ENCODE measurements around the gene TACR1.
"Not testable (repeated sequence)": the region's sequence is repeated elsewhere in the genome, so short reads cannot be mapped to it uniquely, and the experiment has no call there.

The TACR1 gene, protein sequence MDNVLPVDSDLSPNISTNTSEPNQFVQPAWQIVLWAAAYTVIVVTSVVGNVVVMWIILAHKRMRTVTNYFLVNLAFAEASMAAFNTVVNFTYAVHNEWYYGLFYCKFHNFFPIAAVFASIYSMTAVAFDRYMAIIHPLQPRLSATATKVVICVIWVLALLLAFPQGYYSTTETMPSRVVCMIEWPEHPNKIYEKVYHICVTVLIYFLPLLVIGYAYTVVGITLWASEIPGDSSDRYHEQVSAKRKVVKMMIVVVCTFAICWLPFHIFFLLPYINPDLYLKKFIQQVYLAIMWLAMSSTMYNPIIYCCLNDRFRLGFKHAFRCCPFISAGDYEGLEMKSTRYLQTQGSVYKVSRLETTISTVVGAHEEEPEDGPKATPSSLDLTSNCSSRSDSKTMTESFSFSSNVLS

DNA sequence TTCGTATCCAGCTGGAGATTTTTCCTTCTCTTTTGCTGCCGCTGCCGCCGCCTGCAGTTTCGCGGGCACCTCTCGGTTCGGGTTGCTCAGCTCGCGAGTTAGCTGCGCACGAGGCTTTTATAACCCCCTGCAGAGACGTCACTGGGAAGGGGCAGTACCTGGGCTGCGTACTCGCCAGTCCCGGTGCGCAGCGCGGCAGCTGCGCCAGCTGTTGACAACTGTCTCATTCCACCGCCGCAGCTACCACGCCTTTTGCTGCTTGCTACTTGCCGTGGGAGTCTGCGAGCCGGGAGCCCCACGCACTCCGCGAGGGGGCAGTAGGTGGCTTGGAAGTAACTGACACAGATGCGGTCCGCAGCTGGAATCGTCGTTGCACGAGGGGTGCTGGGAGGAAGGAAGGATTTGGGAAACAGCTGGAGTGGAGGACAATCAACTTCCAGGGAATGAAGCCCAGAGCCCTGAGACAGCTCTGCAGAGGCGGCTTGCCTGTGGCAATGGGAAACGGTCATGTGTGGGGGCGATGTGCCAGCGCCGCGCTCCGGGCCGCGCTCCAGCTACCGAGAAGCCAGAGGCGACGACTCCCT, at the start of gene TACR1:
Gene TACR1 (minus strand): TSS at position 93 of the 584 bp plus-strand sequence. CDS start 586 bp downstream, outside the sequence.
- DNase-seq: peak; percentile 64

DNA sequence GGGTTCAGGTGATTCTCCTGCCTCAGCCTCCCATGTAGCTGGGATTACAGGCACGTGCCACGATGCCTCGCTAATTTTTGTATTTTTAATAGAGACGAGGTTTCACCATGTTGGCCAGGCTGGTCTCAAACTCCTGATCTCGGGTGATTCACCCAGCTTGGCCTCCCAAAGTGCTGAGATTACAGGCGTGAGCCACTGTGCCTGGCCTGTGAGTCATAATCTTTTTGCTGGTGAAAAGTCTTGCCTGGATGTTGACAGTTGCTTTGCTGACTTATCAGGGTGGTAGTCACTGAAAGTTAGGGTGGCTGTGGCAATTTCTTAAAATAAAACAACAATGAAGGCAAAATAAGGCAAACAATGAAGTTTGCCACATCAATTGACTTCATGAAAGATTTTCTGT, 49.3 kb upstream of the TACR1 start:
- not testable (repeated sequence) for DNase-seq

DNA sequence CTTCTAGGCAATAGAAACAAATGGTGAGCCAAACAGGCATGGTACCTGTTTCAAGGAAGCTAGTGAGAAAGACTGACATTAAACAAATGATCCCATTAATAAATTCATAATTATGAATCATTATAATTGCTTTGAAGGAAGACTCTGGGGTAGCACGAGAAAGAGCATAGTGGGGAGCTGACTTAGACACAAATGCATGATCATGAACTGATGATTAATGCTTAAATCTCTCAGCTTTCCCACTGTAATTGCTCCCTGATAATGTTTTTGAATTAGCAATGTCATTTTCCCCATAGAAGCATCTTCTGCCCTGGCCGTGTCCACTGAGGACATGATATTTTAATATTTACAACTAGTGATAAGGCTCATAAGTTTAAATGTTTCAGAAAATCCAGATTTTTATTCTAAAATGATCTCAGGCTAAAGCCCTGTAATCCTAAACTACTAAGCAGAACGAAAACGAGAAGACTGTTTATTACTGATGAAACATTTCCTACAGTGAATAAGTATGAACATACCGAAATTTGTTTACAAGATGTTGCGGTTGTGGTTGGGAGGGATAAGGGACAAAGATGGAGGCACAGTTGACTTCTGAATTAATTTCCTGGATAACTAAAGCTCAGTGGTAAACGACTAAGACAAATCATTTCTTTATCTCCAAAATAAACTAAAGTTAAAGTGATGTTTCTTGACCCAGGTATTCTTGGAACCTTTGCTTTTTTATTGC, 47.3 kb upstream of the TACR1 start:
- DNase-seq: no peak

DNA sequence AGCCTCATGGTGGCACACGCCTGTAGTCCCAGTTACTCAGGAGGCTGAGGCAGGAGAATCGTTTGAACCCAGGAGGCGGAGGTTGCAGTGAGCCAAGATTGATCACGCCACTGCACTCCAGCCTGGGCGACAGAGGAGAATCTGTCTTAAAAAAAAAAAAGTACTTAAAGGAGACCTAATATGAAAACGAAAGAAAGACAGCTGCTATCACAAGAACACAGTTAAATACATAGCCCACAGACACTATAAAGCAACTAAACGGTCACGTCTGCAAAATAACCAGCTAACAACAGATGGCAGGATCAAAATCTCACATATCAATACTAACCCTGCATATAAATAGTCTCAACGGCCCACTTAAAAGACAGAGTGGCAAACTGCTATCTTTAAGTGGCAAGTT, 43.9 kb upstream of the TACR1 start:
- DNase-seq: no peak

DNA sequence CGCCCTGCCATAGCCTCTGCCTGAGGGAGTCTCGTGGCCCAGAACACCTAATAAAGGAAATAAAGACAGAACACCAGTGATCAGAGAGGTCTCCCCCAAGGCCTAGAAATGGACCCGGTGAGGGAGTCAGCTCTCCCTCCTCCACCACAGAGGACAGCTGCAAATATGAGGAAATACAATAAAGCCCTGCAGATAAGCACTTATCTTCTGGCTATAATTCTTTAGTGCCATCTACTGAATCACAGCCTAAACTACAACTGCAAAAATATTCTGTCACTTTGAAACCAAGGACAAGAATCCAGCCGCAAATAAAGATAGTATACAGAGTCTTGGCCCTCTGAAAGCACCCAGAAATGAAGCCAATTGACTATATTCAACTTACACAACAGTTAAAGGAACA, 42.4 kb upstream of the TACR1 start:
- DNase-seq: no peak

DNA sequence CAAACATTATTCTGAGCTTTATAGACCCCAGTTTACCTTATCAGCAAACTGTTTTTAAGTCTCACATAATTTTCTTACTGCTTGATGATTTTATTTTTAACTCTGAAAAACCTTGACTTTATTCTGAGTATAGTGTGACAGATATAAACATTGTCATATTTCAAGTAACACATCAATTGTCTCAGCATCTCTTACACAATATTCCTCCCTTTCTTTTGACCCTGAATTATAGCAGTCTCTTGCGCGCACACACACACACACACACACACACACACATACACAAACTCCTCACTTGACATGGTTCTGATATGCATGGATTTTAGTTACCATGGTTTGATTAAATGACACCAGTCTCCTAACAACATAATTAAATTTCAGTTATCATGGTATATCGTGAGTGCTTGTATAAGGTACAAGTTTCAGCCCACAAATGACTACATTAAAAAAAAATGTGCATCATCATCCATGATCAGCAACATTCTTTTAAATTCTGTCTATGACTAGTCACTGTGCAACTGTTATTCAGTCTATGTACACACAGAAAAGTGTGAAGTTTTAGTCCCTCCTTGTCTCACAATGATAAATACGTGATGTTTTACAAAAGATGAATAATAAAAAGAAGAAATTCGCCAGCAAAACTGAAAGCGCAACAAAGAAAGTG, 39.5 kb upstream of the TACR1 start:
- DNase-seq: no peak

DNA sequence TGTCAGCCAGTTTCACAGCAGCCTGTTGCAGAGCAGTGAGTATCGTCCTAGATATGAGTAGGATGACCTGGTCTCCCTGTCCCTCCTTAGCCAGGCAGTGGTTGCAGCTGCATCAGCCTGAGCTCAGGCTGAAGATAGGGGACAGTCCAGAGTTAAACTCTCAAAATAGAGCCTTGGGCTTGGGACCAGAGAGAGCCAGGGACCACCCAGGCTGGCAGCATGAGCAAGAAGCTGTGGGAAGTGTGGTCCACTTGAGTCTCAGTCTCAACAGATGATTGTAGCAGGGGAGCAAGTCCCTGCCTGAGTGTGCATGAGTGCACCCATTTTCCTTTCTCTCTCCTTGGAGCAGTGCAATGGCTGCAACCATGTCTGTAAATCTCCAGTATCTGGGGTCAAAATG, 38.0 kb upstream of the TACR1 start:
- DNase-seq: no peak

DNA sequence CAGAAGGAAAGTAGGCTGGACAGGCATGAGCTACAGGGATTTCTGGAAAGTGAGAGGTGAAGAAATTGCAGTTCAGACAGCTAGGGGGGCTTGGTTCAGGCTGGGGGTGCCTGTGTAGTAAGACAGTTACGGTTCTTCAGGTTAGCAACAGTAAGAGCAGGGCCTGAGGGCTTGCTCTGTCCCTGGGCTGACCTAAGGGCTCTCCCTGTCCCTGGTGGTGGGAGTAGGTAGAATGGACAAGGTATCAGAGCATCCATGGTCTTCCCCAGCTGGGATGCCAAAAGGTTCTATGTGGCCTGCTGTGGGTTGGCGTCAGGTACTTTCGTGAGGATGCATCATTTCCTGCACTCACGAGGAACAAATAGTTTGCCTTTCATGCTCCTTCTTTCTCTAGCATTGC, 34.6 kb upstream of the TACR1 start:
- no peak for DNase-seq

DNA sequence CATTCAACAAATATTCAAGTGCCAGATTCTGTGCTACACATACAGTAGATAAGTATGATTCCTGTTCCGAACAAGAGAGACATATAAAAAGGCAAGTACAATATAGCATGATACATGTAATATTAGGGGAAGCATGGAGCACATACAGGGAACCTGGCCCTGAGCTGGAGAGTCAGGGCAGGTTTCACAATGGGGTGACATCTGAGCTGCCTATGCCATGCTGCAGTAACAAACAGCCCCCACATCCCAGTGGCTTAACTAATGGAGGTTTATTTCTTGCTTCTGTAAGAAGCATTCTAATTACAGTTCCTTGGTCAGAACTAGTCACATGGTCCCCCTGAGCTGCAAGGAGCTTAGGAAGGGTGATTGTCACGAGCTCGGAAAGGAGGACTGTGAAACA, 27.3 kb upstream of the TACR1 start:
- no peak for DNase-seq

DNA sequence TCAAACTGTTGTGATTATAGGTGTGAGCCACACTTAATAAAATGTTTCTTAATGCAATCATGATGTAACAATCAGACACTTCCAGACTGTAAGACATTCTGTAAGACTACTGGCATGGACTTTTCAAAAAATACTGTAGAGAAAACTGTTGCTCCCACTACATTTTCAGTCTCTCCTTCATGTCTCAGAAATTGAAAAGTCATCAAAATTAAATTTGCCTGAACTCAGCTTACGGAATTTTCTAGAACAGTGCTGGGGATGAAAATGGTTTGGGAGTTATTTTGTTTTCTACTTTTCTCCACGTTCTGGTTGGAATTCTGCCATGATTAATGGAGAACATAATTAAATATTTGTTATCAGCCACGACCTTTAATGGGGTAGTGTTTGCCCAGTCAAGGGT, 26.8 kb upstream of the TACR1 start:
- no peak for DNase-seq

DNA sequence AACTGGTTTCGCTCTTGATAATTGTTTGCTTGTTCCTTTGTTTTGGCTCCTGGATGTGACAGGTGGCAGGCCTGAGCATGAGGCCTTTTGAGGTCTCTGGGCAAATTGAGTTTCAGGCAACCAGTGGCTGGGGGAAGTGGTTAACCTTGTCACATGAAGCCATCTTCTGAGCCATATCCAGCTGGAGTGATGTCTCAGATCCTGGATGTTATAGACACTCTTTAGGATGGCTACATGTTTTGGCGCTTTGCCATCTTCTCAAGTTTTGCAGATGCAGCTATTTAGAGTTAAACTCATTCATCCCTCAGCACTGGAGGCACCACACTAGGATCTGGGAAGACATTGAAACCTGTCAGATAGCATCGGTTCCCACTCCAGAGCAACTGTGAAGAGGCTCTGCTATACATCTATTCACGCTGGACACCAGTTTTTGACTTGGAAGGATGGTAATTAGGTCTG, 25.3 kb upstream of the TACR1 start:
- DNase-seq: no peak

DNA sequence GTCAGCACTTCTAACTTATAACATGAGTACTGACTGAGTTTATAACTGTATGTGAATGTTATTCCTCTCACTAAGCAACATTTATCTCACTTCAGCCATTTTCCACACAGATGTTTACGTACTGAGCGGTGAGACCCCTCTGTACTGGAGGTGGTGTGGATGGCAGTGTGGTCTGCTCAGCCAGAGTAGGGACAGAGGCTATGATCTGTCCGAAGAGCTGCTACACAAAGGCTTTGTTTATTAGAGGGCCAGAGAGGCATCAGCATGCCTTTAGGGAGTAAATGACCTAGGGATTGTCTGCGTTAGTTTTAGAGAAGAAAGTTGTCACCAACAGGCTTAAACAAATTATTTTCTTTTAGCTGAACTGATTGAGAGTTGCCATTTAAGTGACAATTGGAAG, 23.2 kb upstream of the TACR1 start:
- no peak for DNase-seq

DNA sequence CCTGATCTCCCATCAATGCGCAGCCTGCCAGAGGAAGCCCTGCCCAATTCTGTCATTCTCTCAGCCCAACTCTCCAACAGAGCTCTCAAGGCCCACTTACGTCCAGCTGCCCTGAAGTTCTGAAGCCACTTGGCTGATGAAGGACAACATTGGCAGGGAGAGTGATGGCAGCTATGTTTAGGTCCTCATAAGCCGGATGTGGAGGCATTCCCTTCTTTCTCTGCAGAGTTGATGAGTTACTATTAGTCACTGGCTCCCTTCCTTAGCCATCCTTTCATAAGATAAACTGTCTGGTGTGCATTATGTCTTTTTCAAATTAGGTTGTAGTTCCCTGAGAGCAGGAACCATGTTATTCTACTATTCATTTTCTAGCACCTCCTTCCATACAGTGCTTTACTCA, 22.5 kb upstream of the TACR1 start:
- DNase-seq: no peak

DNA sequence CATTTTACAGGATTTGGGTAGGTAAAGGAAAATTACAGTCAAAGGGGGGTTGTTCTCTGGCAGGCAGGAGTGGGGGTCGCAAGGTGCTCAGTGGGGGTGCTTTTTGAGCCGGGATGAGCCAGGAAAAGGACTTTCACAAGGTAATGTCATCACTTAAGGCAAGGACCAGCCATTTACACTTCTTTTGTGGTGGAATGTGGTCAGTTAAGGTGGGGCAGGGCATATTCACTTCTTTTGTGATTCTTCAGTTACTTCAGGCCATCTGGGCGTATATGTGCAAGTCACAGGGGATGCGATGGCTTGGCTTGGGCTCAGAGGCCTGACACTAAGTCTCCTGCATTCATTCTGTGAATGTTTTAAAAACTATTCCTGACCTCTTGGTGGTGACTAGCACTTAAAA, 19.9 kb upstream of the TACR1 start:
- DNase-seq: not testable (repeated sequence)

DNA sequence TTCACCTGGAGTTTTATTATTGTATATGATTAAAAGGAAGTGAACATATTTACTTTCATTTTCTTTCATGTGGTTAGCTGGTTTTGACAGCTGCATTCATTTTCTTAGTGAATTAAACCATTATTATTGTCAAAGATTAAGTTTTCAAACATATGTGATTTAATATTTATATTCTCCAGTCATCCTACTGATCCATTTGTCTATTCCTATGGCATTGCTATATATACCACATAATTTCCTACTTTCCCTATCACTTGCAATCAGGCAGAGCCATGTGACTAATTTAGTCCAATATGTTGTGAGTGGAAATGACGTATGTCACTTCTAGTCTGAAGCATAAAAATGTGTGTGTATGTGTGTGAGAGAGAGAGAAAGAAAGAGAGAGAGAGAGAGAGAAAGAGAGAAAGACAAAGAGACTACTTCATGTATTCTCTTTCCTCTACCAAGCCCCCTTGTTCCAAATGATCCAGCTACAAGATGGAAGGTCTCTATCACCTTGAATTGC, 12.0 kb upstream of the TACR1 start:
- no peak for DNase-seq

DNA sequence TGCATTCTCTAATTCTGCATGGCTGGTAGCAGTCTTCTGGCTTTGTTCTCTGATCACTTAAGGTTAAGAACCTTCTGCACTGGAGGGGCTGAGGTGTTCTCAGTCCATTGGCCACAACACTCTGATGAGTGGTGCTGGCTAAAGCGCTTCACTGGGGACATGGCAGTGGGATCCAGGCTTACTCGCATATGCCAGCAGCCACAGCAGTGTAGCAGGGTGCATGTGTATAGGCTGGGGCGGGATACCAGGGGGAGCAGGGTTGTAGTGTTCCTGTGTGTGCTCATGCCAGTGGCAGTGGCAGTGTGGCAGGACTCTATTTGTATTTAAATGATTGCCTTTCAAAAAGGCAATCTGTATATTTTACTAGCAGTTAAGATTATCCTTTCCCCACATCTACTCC, 11.1 kb upstream of the TACR1 start:
- no peak for DNase-seq

DNA sequence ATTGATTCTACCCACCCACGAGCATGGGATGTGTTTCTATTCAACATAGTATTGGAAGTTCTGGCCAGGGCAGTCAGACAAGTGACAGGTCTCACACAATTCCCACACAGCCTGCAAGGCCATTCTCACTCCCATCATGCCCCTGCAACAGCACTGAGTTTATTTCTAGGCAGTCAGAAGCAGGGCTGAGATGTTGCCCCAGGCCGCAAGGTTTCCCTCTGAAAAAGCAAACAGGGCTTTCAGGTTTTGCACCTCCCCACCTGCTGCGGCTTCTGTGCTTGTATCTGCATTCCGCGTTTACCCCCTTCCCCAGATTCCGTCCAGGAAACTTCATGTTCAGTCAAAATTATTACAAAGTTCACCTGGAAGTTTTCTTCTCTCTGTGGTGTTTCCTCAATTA, 9.4 kb upstream of the TACR1 start:
- DNase-seq: no peak

DNA sequence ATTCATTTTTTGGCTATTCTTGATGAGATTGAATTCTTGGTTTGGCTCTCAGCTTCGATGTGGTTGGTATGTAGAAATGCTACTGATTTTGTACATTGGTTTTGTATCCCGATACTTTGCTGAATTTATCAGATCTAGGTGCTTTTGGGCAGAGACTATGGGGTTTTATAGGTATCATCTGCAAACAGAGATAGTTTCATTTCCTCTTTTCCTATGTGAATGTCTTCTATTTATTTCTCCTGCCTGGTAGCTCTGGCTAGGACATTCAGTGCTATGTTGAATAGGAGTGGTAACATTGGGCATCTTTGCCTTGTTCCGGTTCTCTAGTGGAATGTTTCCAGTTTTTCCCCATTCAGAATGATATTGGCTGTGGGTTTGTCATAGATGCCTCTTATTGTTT, 5.5 kb upstream of the TACR1 start:
- no peak for DNase-seq

DNA sequence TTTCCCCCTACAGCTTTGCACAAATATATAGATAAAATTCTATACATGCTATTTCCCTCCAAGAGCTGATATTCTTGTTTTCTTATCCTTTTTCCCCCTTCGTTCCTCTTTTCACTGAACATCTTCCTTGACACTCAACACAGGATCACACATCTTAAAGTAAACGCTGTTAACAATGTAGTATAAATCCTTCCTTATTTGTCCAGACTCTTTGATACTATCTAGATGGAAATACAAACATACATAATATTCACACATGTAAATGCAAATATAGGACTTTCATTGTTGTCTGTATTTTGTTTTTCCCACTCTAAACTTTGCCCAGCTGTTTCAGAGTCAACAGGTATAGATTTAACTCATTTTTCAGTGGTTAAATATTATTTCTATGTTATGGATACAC, 3.0 kb upstream of the TACR1 start:
- DNase-seq: no peak

DNA sequence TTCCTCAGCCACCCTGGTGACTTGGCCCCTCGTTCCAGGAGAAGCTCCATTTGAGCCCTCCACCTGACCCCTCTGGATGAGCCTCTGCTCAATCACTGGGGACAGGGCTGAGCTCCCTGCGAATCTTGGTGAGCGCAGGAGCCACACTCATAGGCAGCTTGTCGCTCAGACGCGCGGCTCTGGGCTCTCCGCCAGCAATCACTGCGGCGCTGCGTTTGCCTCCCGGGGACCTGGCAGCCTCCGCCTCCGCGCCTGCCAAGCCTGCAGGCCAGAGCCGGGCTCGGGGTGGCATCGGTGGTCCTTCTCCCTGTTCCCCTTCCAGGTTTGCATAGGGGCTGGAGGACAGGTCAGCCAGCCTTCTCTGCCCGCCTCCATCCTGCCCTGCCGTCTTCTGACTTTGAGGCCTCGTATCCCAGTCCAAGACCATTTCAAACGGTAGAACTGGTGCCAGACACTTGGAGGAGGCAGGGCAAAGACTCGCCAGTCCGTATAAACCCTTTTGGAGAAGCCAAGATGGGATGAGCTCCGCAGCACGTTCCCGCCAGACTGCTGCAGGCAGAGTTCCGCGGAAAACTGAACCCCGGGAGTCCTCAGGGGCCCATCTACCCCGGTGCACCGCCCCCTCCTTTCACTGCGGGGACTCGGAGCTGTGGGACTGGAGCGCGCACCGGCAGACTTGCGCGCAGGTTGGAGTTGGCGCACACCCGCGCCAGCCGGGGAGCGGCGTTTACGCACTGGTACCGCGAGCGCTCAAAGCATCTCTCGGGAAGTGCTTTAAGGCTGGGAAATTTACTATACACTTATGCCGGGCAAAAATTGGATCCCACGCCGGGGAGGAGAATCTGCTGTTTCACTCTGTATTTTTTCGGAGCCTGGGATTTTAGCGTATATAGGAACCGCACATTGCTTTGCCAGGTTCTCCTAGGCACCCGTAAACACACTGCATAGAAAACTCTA, 1.1 kb upstream of the TACR1 start:
- DNase-seq: no peak

DNA sequence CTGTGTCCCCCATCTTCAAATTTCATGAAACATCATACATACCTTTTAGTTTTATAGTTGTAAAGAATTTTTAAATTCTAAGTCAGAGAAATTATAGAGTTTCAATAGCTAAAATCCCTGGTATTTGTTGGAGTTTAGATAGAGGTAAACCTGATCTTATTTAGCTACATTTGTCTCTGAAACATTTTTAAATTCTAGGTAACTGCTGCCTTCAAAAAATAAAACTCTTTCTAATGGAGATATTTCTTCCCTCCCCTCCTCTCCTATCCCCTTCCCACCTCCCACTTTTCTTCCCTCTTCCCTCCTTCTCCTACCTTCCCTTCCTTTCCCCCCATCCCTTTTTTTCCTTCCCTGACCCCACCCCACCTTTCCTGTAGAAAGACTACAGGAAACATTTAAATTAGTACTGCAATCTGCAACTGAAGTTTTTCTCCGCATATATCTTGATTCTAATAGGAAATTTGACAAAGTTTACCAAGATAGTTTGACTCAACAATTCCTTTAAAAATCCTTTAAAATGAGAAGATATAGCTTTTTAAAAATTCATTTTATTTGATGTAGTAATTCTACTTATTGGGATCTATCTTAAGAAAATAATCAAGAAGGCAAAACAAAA, 4.1 kb downstream of the TACR1 start:
- DNase-seq: no peak
